Uterus (tissue), 4 donors: ENCODE results near the gene MSI1. TPM values are rescaled to one million over a fixed set of nuclear protein-coding genes. Genes with fewer than 3 reads are reported as not detected.

Source experiments
- DNase-seq, 2 donors: peaks; one replicate each; pipeline ENCODE4 v3.0.0-alpha.2; 2019 to 2020
- H3K27ac ChIP-seq, 2 donors: fragments of 200-600 bp; sonication (generic); 1 replicate in 1 of 2; 2 replicates in 1 of 2; pipeline ENCODE4 v1.5.1; 2016 to 2018
- H3K27me3 ChIP-seq, 2 donors: fragments of 200-600 bp; sonication (generic); one replicate each; pipeline ENCODE4 v1.5.1; 2018 to 2019; ENCODE audit warnings: control low read depth in 1 of 2
- H3K36me3 ChIP-seq, 2 donors: fragments of 200-600 bp; sonication (generic); one replicate each; pipeline ENCODE4 v1.5.1; 2019; ENCODE audit warnings: control low read depth in 1 of 2
- H3K4me1 ChIP-seq, 2 donors: fragments of 200-600 bp; sonication (generic); one replicate each; pipeline ENCODE4 v1.5.1; 2018 to 2019; ENCODE audit warnings: control low read depth in 1 of 2
- H3K4me3 ChIP-seq, 2 donors: fragments of 200-600 bp; sonication (generic); 1 replicate in 1 of 2; 2 replicates in 1 of 2; pipeline ENCODE4 v1.5.1; 2018 to 2019; ENCODE audit warnings: mild to moderate bottlenecking in 1 of 2
- H3K9me3 ChIP-seq, 2 donors: fragments of 200-600 bp; sonication (generic); one replicate each; pipeline ENCODE4 v1.5.1; 2019; ENCODE audit warnings: control low read depth in 1 of 2
- POLR2A ChIP-seq, 2 donors: fragments of 450-650 bp; IDR thresholded peaks; one replicate each; pipeline ENCODE4 v1.6.1; 2016; ENCODE audit warnings: antibody characterized with exemption in 2 of 2, mild to moderate bottlenecking in 1 of 2, moderate library complexity in 1 of 2
- intact Hi-C: fragments of 100-400 bp; cut with DNase I; formaldehyde crosslinking; loops from one replicate; pipeline ENCODE4 v1.15.1; 2023; ENCODE audit warnings: low total_unique reads
- small RNA-seq: library from RNA; depleted of rRNA; stranded (forward); fragments of <200 nt; gene quantifications from one replicate; pipeline ENCODE3, GENCODE V24; 2016
- total RNA-seq, 4 donors: library from RNA; depleted of rRNA in 3 of 4; stranded (reverse); fragments of >200 nt in 3 of 4; gene quantifications; one replicate each; pipeline versions ENCODE4 v1.1.0 to v1.2.4, GENCODE V29; 2014 to 2023
- TF ChIP-seq, protein P1 (sequence below), 4 experiments: fragments of 200-600 bp in 2 of 4; fragments of 450-650 bp in 2 of 4; sonication (generic) in 2 of 4; IDR thresholded peaks; one replicate each; pipeline ENCODE4 v1.5.1; 2016 to 2019; ENCODE audit warnings: antibody characterized with exemption in 4 of 4, mild to moderate bottlenecking in 2 of 4, moderate library complexity in 1 of 4
- donor health status: DM: yes; HTN: yes; CAD: no.

The MSI1 gene
- total RNA-seq, 4 donors from 2014 or later = 0.29 to 12.0 (median 2.9) TPM; not detected in 1

- Histone ChIP-seq H3K4me3 (peak within 1 kb of the TSS; percentile 47 to 83), H3K9me3 (no peaks in the 10 kb centered on the region), H3K27me3 (no peaks in the 10 kb centered on the region), H3K36me3 (no peaks in the 10 kb centered on the region), H3K27ac (peak within 1 kb of the TSS; percentile 98 to 100), H3K4me1 (no peaks in the 10 kb centered on the region)
- intact Hi-C loops = no loop called here
- peak in 1 of 2 donors; percentile 66 for TF ChIP-seq POLR2A (IDR thresholded peaks at IDR 0.05)
- TF ChIP-seq, protein P1, sequence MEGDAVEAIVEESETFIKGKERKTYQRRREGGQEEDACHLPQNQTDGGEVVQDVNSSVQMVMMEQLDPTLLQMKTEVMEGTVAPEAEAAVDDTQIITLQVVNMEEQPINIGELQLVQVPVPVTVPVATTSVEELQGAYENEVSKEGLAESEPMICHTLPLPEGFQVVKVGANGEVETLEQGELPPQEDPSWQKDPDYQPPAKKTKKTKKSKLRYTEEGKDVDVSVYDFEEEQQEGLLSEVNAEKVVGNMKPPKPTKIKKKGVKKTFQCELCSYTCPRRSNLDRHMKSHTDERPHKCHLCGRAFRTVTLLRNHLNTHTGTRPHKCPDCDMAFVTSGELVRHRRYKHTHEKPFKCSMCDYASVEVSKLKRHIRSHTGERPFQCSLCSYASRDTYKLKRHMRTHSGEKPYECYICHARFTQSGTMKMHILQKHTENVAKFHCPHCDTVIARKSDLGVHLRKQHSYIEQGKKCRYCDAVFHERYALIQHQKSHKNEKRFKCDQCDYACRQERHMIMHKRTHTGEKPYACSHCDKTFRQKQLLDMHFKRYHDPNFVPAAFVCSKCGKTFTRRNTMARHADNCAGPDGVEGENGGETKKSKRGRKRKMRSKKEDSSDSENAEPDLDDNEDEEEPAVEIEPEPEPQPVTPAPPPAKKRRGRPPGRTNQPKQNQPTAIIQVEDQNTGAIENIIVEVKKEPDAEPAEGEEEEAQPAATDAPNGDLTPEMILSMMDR (IDR thresholded peaks at IDR 0.05) = no peak
- DNase-seq = peak; percentile 64 to 79
Observed at GRCh38 chr12:120292661-120293531, 76.1 kb downstream of the MSI1 start, which contains the start of gene RNU4-1. RNU4-1 (minus strand) TSS chr12:120293237.

- no peak for DNase-seq
- no peaks in the 10 kb centered on the region for H3K27me3 ChIP-seq
- H3K4me3 ChIP-seq = peak overlapping the region; percentile 47 to 83
- H3K4me1 ChIP-seq = no peaks in the 10 kb centered on the region
- no peaks in the 10 kb centered on the region for H3K9me3 ChIP-seq
- TF ChIP-seq, protein P1 (IDR thresholded peaks at IDR 0.05) = no peak
- TF ChIP-seq POLR2A (IDR thresholded peaks at IDR 0.05) = no peak
- intact Hi-C loops = no loop called here
- H3K36me3 ChIP-seq = no peaks in the 10 kb centered on the region
- peak overlapping the region; percentile 98 to 100 for H3K27ac ChIP-seq
Observed at GRCh38 chr12:120292411-120292660, 76.6 kb downstream of the MSI1 start.

Small RNA genes within 50 kb of the gene (small RNA-seq; reads per million reads assigned to genes)
- 181 reads per million, percentile 95 among the genes with 10 or more reads in this experiment for gene RNU4-1
- 330 reads per million, percentile 96 among the genes with 10 or more reads in this experiment for gene RNU4-2
- gene RNU6-1088P = not detected

Other genes with a start within 250 kb of the MSI1 start
- gene GCN1, start 174.4 kb downstream of the MSI1 start, total RNA-seq = 100 to 1,000 TPM in 1 of 4 donors, 10 to 100 TPM in 3; 50.5 to 106 (median 64.3) TPM
- gene RPLP0, start 168.1 kb downstream of the MSI1 start, total RNA-seq = 1,000 to 10,000 TPM; 1,775 to 3,691 (median 3,260) TPM
- gene PXN, start 103.4 kb downstream of the MSI1 start, total RNA-seq = 100 to 1,000 TPM in 1 of 4 donors, 10 to 100 TPM in 3; 29.6 to 211 (median 41.2) TPM
- gene RNU4-2, start 77.3 kb downstream of the MSI1 start, total RNA-seq = over 10,000 TPM in 1 of 4 donors, under 1 TPM in 3; under 0.01 to 24,687 (median under 0.01) TPM
- gene RNU4-1, start 75.9 kb downstream of the MSI1 start, total RNA-seq = 1,000 to 10,000 TPM in 1 of 4 donors, under 1 TPM in 3; under 0.01 to 2,308 (median under 0.01) TPM
- gene SIRT4, start 66.8 kb downstream of the MSI1 start, total RNA-seq = 1 to 10 TPM in 3 of 4 donors, not detected in 1; 1.2 to 4.1 (median 1.5) TPM
- gene PLA2G1B, start 41.4 kb downstream of the MSI1 start, total RNA-seq = not detected
- 100 to 1,000 TPM; 196 to 524 (median 201) TPM for gene COX6A1, start 68.9 kb upstream of the MSI1 start, total RNA-seq
- gene TRIAP1, start 77.2 kb upstream of the MSI1 start, total RNA-seq = 10 to 100 TPM in 2 of 4 donors, 1 to 10 TPM in 2; 1.2 to 16.8 (median 8.0) TPM
- 10 to 100 TPM; 11.8 to 31.9 (median 18.3) TPM for gene GATC, start 77.3 kb upstream of the MSI1 start, total RNA-seq
- gene SRSF9, start 100.6 kb upstream of the MSI1 start, total RNA-seq = 100 to 1,000 TPM in 2 of 4 donors, 10 to 100 TPM in 2; 10.5 to 150 (median 91.1) TPM
- gene DYNLL1, start 126.9 kb upstream of the MSI1 start, total RNA-seq = 100 to 1,000 TPM; 239 to 457 (median 291) TPM
- 100 to 1,000 TPM in 1 of 4 donors, 10 to 100 TPM in 3; 18.5 to 117 (median 25.9) TPM for gene COQ5, start 160.0 kb upstream of the MSI1 start, total RNA-seq
- gene RNF10, start 165.2 kb upstream of the MSI1 start, total RNA-seq = 100 to 1,000 TPM in 2 of 4 donors, 10 to 100 TPM in 2; 53.8 to 169 (median 103) TPM
- 10 to 100 TPM in 2 of 4 donors, 1 to 10 TPM in 1, under 1 TPM in 1; 0.59 to 32.2 (median 18.0) TPM for gene POP5, start 212.2 kb upstream of the MSI1 start, total RNA-seq